GM21423 (cell line): ENCODE results near the gene ADRM1.
A peak's percentile ranks its signal among the peaks of the same experiment; 100 is the strongest.

ENCODE experiments used
- ATAC-seq: cut with Tn5 transposase; IDR thresholded peaks from one replicate; pipeline ENCODE4 v1.9.1; 2021; ENCODE audit warnings: mild to moderate bottlenecking, moderate library complexity; ENCODE audit not compliant: unreplicated experiment

The ADRM1 gene

GRCh38 chr20:62297449-62298227 lies 5.2 kb upstream of the ADRM1 start:
- ATAC-seq = no peak

- no peak for ATAC-seq
Measured at GRCh38 chr20:62298577-62299249, 4.1 kb upstream of the ADRM1 start.

- ATAC-seq = no peak
Measured at GRCh38 chr20:62299666-62300236, 3.0 kb upstream of the ADRM1 start.

GRCh38 chr20:62300319-62300718 lies 2.5 kb upstream of the ADRM1 start:
- no peak for ATAC-seq

- no peak for ATAC-seq
Measured at GRCh38 chr20:62301111-62301668, 1.6 kb upstream of the ADRM1 start.

- peak; percentile 33 for ATAC-seq
Measured at GRCh38 chr20:62301773-62302340, 940 bp upstream of the ADRM1 start.

- ATAC-seq = no peak
Measured at GRCh38 chr20:62303062-62303339, 204 bp downstream of the ADRM1 start.

GRCh38 chr20:62303340-62304226 lies 786 bp downstream of the ADRM1 start:
- ATAC-seq = peak; percentile 8

- ATAC-seq = no peak
Measured at GRCh38 chr20:62304331-62305148, 1.7 kb downstream of the ADRM1 start.

GRCh38 chr20:62305149-62305764 lies 2.5 kb downstream of the ADRM1 start:
- ATAC-seq = no peak

- ATAC-seq = no peak
Measured at GRCh38 chr20:62305765-62306413, 3.1 kb downstream of the ADRM1 start.

- no peak for ATAC-seq
Measured at GRCh38 chr20:62306414-62307187, 3.8 kb downstream of the ADRM1 start.

GRCh38 chr20:62307226-62308101 lies 4.7 kb downstream of the ADRM1 start:
- ATAC-seq = no peak

- ATAC-seq = no peak
Measured at GRCh38 chr20:62308102-62308822, 5.5 kb downstream of the ADRM1 start.

GRCh38 chr20:62309198-62309944 lies 6.6 kb downstream of the ADRM1 start:
- ATAC-seq = no peak
